SK-N-SH (cell line): ENCODE results near the gene ZAP70. TPM values are rescaled to one million over a fixed set of nuclear protein-coding genes. Genes with fewer than 3 reads are reported as not detected.
"Not testable (repeated sequence)": the region's sequence is repeated elsewhere in the genome, so short reads cannot be mapped to it uniquely, and the experiment has no call there.

Source experiments
- CTCF ChIA-PET: fragments of 300-600, 350-600 bp; formaldehyde crosslinking; extraction: SDS; loops from one replicate; lab custom pipeline; 2021; lab: Yijun Ruan, JAX
- POLR2A ChIA-PET: fragments of 350-600 bp; sonication (Branson Sonifier 250); formaldehyde crosslinking; extraction: SDS; loops from one replicate; lab custom pipeline; 2020; ENCODE audit warnings: antibody characterized with exemption, inconsistent platforms; lab: Yijun Ruan, JAX
- DNase-seq: peaks from one replicate; pipeline ENCODE4 v3.0.0; 2012
- H2AFZ ChIP-seq: fragments of 200-600 bp; sonication (generic); 2 replicates; pipeline ENCODE4 v1.8.1; 2016; ENCODE audit warnings: antibody characterized with exemption, mild to moderate bottlenecking, low read depth
- H3F3A ChIP-seq: fragments of 200-600 bp; sonication (generic); replicated peaks from 2 replicates; pipeline ENCODE3; 2016; ENCODE audit warnings: antibody characterized with exemption, mild to moderate bottlenecking; ENCODE audit not compliant: insufficient read depth
- H3K27ac ChIP-seq, 2 experiments: fragments of 200-500 bp in 1 of 2; fragments of 200-600 bp in 1 of 2; sonication (Bioruptor generic) in 1 of 2; sonication (generic), shearing (Covaris generic) in 1 of 2; 2 replicates each; pipeline versions ENCODE4 v1.5.1 to v1.6.1; 2014 to 2016; ENCODE audit warnings: low read depth in 2 of 2, inconsistent platforms in 1 of 2, low read length in 1 of 2, mild to moderate bottlenecking in 1 of 2, mixed read lengths in 1 of 2
- H3K27me3 ChIP-seq: fragments of 200-600 bp; sonication (generic), shearing (Covaris generic); 2 replicates; pipeline ENCODE4 v1.6.1; 2016; ENCODE audit warnings: mixed run types; ENCODE audit not compliant: insufficient read depth
- H3K36me3 ChIP-seq, 2 experiments: fragments of 200-500 bp in 1 of 2; fragments of 200-600 bp in 1 of 2; sonication (Bioruptor generic) in 1 of 2; sonication (generic) in 1 of 2; replicated peaks in 1 of 2; 2 replicates each; pipeline versions ENCODE3 to v1.5.1; 2014 to 2016; ENCODE audit warnings: low read length in 1 of 2, mild to moderate bottlenecking in 1 of 2; ENCODE audit not compliant: insufficient read depth in 2 of 2, control insufficient read depth in 1 of 2
- H3K4me1 ChIP-seq, 2 experiments: fragments of 200-500 bp in 1 of 2; fragments of 200-600 bp in 1 of 2; sonication (Bioruptor generic) in 1 of 2; sonication (generic), shearing (Covaris generic) in 1 of 2; 2 replicates each; pipeline versions ENCODE4 v1.5.1 to v1.6.1; 2014 to 2016; ENCODE audit warnings: low read depth in 1 of 2, low read length in 1 of 2, mixed run types in 1 of 2; ENCODE audit not compliant: insufficient read depth in 2 of 2, control insufficient read depth in 1 of 2
- H3K4me2 ChIP-seq: fragments of 200-600 bp; sonication (generic), shearing (Covaris generic); 2 replicates; pipeline ENCODE4 v1.6.1; 2017; ENCODE audit warnings: mixed run types
- H3K4me3 ChIP-seq, 2 experiments: fragments of 200-500 bp in 1 of 2; fragments of 200-600 bp in 1 of 2; sonication (Bioruptor generic) in 1 of 2; sonication (generic), shearing (Covaris generic) in 1 of 2; 2 replicates each; pipeline versions ENCODE4 v1.5.1 to v1.8.1; 2014 to 2016; ENCODE audit warnings: low read depth in 2 of 2, inconsistent platforms in 1 of 2, low read length in 1 of 2, mild to moderate bottlenecking in 1 of 2, mixed read lengths in 1 of 2, moderate library complexity in 1 of 2
- H3K79me2 ChIP-seq: fragments of 200-600 bp; sonication (generic); 2 replicates; pipeline ENCODE4 v1.8.1; 2017; ENCODE audit warnings: mild to moderate bottlenecking; ENCODE audit not compliant: insufficient read depth
- H3K9ac ChIP-seq: fragments of 200-600 bp; sonication (generic); 2 replicates; pipeline ENCODE4 v1.6.1; 2017; ENCODE audit warnings: mixed run types
- H3K9me2 ChIP-seq: fragments of 200-600 bp; sonication (generic); 2 replicates; pipeline ENCODE4 v1.6.1; 2017; ENCODE audit warnings: mixed run types
- H3K9me3 ChIP-seq: fragments of 200-600 bp; sonication (generic); 2 replicates; pipeline ENCODE4 v1.6.1; 2017; ENCODE audit warnings: mixed run types, mild to moderate bottlenecking, moderate library complexity
- H4K20me1 ChIP-seq: fragments of 200-600 bp; sonication (generic); 2 replicates; pipeline ENCODE4 v1.6.1; 2017; ENCODE audit warnings: mild to moderate bottlenecking, mixed run types; ENCODE audit not compliant: insufficient read depth
- MEF2A ChIP-seq: IDR thresholded peaks from 2 replicates; pipeline ENCODE4 v1.4.0; 2012; ENCODE audit warnings: low read depth, borderline replicate concordance
- NFIC ChIP-seq: IDR thresholded peaks from 2 replicates; pipeline ENCODE4 v1.4.0; 2012; ENCODE audit warnings: borderline replicate concordance
- RFX5 ChIP-seq: IDR thresholded peaks from 2 replicates; pipeline ENCODE4 v1.6.1; 2012; ENCODE audit warnings: mild to moderate bottlenecking, improper control_type of control experiment, low read length
- SIN3A ChIP-seq: IDR thresholded peaks from 2 replicates; pipeline ENCODE4 v1.6.1; 2012; ENCODE audit warnings: low read depth, mild to moderate bottlenecking, low read length, moderate library complexity, borderline replicate concordance
- TEAD4 ChIP-seq: IDR thresholded peaks from 2 replicates; pipeline ENCODE4 v1.4.0; 2012; ENCODE audit warnings: mild to moderate bottlenecking, borderline replicate concordance; ENCODE audit not compliant: insufficient read depth
- WGBS: methylation state at CpG from one replicate; pipeline ENCODE4 v1.1.6; 2017; ENCODE audit warnings: low lambda C conversion rate; 5-methylcytosine and 5-hydroxymethylcytosine counted together
- polyA plus RNA-seq, 3 experiments: library from polyadenylated mRNA; depleted of rRNA; stranded (reverse); fragments of >200 nt; gene quantifications; 2 replicates each; pipeline ENCODE4 v1.2.3, GENCODE V29; 2012
- TF ChIP-seq, protein P1 (sequence below): IDR thresholded peaks from 2 replicates; pipeline ENCODE4 v1.6.1; 2012; ENCODE audit warnings: mild to moderate bottlenecking, low read depth, low read length, moderate library complexity

Gene ZAP70
- polyA plus RNA-seq, 1 of the 3 experiments (the other 2 are of a cell fraction) = 0.05 TPM

DNA sequence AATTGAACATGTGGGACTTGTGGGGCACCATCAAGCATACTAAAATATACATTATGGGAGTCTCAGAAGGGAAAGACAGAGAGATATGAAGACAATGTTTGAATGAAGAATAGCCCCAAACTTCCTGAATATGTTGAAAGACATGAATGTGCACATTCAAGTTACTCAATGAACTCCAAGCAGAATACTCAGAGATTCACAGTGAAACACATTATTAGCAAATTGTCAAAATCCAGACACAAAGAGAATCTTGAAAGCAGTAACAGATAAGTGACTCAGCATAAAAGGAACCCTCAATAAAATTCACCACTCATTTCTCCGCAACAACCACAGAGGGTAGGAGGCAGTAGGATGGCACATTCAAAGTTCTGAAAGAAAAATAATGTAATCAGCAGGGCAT, 35.1 kb upstream of the ZAP70 start:
- TF ChIP-seq NFIC = no peak
- no peak for TF ChIP-seq TEAD4
- TF ChIP-seq, protein P1, sequence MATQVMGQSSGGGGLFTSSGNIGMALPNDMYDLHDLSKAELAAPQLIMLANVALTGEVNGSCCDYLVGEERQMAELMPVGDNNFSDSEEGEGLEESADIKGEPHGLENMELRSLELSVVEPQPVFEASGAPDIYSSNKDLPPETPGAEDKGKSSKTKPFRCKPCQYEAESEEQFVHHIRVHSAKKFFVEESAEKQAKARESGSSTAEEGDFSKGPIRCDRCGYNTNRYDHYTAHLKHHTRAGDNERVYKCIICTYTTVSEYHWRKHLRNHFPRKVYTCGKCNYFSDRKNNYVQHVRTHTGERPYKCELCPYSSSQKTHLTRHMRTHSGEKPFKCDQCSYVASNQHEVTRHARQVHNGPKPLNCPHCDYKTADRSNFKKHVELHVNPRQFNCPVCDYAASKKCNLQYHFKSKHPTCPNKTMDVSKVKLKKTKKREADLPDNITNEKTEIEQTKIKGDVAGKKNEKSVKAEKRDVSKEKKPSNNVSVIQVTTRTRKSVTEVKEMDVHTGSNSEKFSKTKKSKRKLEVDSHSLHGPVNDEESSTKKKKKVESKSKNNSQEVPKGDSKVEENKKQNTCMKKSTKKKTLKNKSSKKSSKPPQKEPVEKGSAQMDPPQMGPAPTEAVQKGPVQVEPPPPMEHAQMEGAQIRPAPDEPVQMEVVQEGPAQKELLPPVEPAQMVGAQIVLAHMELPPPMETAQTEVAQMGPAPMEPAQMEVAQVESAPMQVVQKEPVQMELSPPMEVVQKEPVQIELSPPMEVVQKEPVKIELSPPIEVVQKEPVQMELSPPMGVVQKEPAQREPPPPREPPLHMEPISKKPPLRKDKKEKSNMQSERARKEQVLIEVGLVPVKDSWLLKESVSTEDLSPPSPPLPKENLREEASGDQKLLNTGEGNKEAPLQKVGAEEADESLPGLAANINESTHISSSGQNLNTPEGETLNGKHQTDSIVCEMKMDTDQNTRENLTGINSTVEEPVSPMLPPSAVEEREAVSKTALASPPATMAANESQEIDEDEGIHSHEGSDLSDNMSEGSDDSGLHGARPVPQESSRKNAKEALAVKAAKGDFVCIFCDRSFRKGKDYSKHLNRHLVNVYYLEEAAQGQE = no peak
- TF ChIP-seq MEF2A = no peak
- TF ChIP-seq RFX5 = no peak
- no peak for TF ChIP-seq SIN3A
- TF ChIP-seq, all 33 proteins: peak for 0
- H3K4me1 ChIP-seq = no peaks in the 10 kb centered on the region
- H3K9me2 ChIP-seq = no peaks in the 10 kb centered on the region
- H3K79me2 ChIP-seq = no peaks in the 10 kb centered on the region
- H3K36me3 ChIP-seq = no peaks in the 10 kb centered on the region
- POLR2A ChIA-PET = no interaction called here
- 100% methylated on average over 1 of the region's 1 CpG for WGBS
- H3K9ac ChIP-seq = no peak overlapping the region
- no peak for DNase-seq
- H3K4me2 ChIP-seq = no peak overlapping the region
- CTCF ChIA-PET = interaction anchor here (0.9 kb wide), 1 partner anchor 88 kb away, joined by 3 read pairs; no protein-coding TSS in a partner anchor
- H3K9me3 ChIP-seq = no peaks in the 10 kb centered on the region
- H2AFZ ChIP-seq = no peak overlapping the region
- no peak overlapping the region for H3K27ac ChIP-seq
- H3F3A ChIP-seq = no peaks in the 10 kb centered on the region
- H3K4me3 ChIP-seq = no peak overlapping the region
- no peaks in the 10 kb centered on the region for H3K27me3 ChIP-seq
- no peaks in the 10 kb centered on the region for H4K20me1 ChIP-seq

DNA sequence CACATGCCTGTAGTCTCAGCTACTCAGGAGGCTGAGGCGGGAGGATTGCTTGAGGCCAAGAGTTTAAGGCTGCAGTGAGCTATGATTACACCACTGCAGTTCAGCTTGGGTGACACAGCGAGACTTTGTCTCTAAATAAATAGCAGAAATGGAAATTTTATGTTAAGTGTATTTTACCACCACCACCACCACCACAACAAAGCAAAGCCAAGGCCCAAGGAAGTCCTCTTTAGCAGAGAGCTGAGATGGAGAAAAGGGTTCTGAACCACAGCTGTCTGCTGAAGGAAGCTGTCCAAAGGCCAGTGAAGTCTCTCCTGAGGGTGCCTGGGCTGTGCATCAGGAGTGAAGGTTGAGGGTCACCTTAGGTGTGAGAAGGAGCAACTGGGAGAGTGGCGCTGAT, 26.1 kb upstream of the ZAP70 start:
- H3K9ac ChIP-seq, H4K20me1 ChIP-seq, DNase-seq, H3K9me2 ChIP-seq, H3F3A ChIP-seq, H2AFZ ChIP-seq, H3K27me3 ChIP-seq, H3K4me2 ChIP-seq, H3K79me2 ChIP-seq, H3K4me1 ChIP-seq, POLR2A ChIA-PET, H3K27ac ChIP-seq, H3K9me3 ChIP-seq, H3K36me3 ChIP-seq, H3K4me3 ChIP-seq: not testable (repeated sequence)
- 64% methylated on average over 2 of the region's 3 CpGs for WGBS
- CTCF ChIA-PET = interaction anchor here (6.5 kb wide), 1 partner anchor 11 kb away, joined by 40 read pairs; no protein-coding TSS in a partner anchor

DNA sequence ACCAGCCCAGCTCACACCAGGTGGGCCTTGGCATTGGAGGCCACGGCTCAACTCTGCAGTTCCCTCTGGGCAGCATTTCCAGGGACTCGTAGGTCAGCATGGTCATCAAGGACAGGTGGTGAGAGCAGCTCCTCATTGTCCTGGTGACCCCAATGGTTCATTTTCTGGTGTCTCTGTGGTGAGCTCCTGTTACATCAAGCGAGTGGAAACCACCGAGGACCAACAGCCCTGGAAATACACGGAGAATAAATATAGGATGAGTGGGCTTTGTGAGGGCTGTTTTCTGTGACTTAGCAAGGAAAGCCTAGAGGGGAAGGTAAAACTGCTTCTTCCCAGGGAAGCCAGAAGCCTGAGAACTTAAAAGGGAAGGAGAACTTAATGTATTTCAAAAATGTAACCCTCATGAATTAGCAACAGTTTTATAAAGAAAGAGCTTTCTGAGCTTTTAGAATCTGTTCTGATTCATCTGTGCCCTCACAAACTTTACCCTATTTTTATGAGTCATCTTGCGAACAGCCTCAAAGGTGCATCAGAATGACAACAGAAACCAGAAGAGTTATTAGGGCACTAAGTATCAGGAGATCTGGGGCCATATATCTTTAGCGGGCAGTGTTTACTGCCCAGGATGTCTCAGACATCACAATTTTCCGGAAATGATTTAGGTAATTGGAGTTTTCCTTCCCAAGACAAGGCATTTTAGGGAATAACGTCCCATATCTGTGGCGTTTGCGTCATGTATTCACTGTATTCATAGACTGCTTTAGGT, 25.1 kb upstream of the ZAP70 start:
- no peaks in the 10 kb centered on the region for H3K27me3 ChIP-seq
- H3K9me2 ChIP-seq = no peaks in the 10 kb centered on the region
- H3K4me2 ChIP-seq = no peak overlapping the region
- H3K9me3 ChIP-seq = no peaks in the 10 kb centered on the region
- no peak overlapping the region for H3K27ac ChIP-seq
- TF ChIP-seq, protein P1 = no peak
- TF ChIP-seq, all 33 proteins: peak for 0
- ChIA-PET POLR2A (no interaction called here), CTCF (interaction anchor here (0.8 kb wide), 1 partner anchor 98 kb away, joined by 4 read pairs; no protein-coding TSS in a partner anchor)
- Histone ChIP-seq H3K36me3 (no peaks in the 10 kb centered on the region), H3K4me3 (no peak overlapping the region), H3F3A (no peaks in the 10 kb centered on the region), H3K9ac (no peak overlapping the region), H4K20me1 (no peaks in the 10 kb centered on the region), H3K4me1 (no peaks in the 10 kb centered on the region), H3K79me2 (no peaks in the 10 kb centered on the region), H2AFZ (no peak overlapping the region)
- 82% methylated on average over 9 of the region's 11 CpGs for WGBS
- no peak for DNase-seq
